HepG2 (cell line): ENCODE results near the gene NUP93. TPM values are rescaled to one million over a fixed set of nuclear protein-coding genes. Genes with fewer than 3 reads are reported as not detected.
"Not testable (repeated sequence)": the region's sequence is repeated elsewhere in the genome, so short reads cannot be mapped to it uniquely, and the experiment has no call there.

Experiments
- ATAC-seq: fragments of 200-7000 bp; cut with Tn5 transposase; 3 replicates; pipeline ENCODE4 v1.9.1; 2020; ENCODE audit warnings: mild to moderate bottlenecking, moderate library complexity
- BruUV-seq: library from RNA; stranded (reverse); fragments of 400-500 nt; replicated peaks from 2 replicates; lab custom pipeline; 2021; lab: Mats Ljungman, UMichigan
- CTCF ChIA-PET: fragments of 300-600 bp; formaldehyde crosslinking; extraction: SDS; loops from one replicate; lab custom pipeline; 2021; ENCODE audit warnings: low total read pairs, inconsistent platforms, low intra/inter-chr PET ratio; lab: Yijun Ruan, JAX
- POLR2A ChIA-PET: fragments of 350-600 bp; sonication (Branson Sonifier 250); formaldehyde crosslinking; loops from one replicate; lab custom pipeline; 2020; ENCODE audit warnings: antibody characterized with exemption, inconsistent platforms; lab: Yijun Ruan, JAX
- DNase-seq: peaks from one replicate; pipeline ENCODE4 v3.0.0-alpha.2; 2015; ENCODE audit warnings: low spot score
- FAIRE-seq: peaks from 3 replicates; lab custom pipeline; 2011; peaks lifted over from hg19 to GRCh38; lab: Jason Lieb, UNC
- H2AFZ ChIP-seq: one replicate; pipeline ENCODE4 v1.6.1; 2011; ENCODE audit warnings: low read length, inconsistent platforms
- H3K27ac ChIP-seq: fragments of 300-600 bp; 3 replicates; pipeline ENCODE4 v1.8.0; 2011; ENCODE audit warnings: mixed run types, mild to moderate bottlenecking, mixed read lengths, low read length, inconsistent platforms; ENCODE audit not compliant: insufficient read depth; ENCODE audit errors: extremely low read length
- H3K27me3 ChIP-seq, 2 experiments: fragments of 200-600 bp in 1 of 2; 2 replicates in 1 of 2; 3 replicates in 1 of 2; pipeline versions ENCODE4 v1.6.0 to v1.8.0; 2011; ENCODE audit warnings: low read length in 2 of 2, mild to moderate bottlenecking in 2 of 2, moderate library complexity in 2 of 2, inconsistent platforms in 1 of 2; ENCODE audit not compliant: insufficient read depth in 2 of 2, control insufficient read depth in 1 of 2
- H3K36me3 ChIP-seq, 2 experiments: fragments of 200-600 bp in 1 of 2; replicated peaks in 1 of 2; 2 replicates in 1 of 2; 3 replicates in 1 of 2; pipeline versions ENCODE4 v1.5.1 to v1.8.0; 2011; ENCODE audit warnings: low read length in 2 of 2, inconsistent platforms in 1 of 2; ENCODE audit not compliant: insufficient read depth in 2 of 2, control insufficient read depth in 1 of 2
- H3K4me1 ChIP-seq: 2 replicates; pipeline ENCODE4 v1.5.1; 2012; ENCODE audit warnings: low read length, inconsistent platforms; ENCODE audit not compliant: insufficient read depth
- H3K4me2 ChIP-seq: 2 replicates; pipeline ENCODE4 v1.6.0; 2011; ENCODE audit warnings: low read depth, low read length, inconsistent platforms
- H3K4me3 ChIP-seq, 3 experiments: fragments of 200-600 bp in 1 of 3; sonication (generic), shearing (Covaris generic) in 1 of 3; replicated peaks in 1 of 3; 2 replicates each; pipeline ENCODE4 v1.5.1; 2011 to 2016; ENCODE audit warnings: low read length in 3 of 3, inconsistent platforms in 2 of 3, low read depth in 2 of 3, mild to moderate bottlenecking in 2 of 3, control low read depth in 1 of 3, mixed read lengths in 1 of 3; ENCODE audit not compliant: insufficient read depth in 1 of 3
- H3K79me2 ChIP-seq: one replicate; pipeline ENCODE4 v1.6.1; 2011; ENCODE audit warnings: low read length, inconsistent platforms; ENCODE audit not compliant: insufficient read depth
- H3K9ac ChIP-seq: 2 replicates; pipeline ENCODE4 v1.6.0; 2011; ENCODE audit warnings: mild to moderate bottlenecking, low read depth, low read length, inconsistent platforms; ENCODE audit not compliant: insufficient read depth
- H3K9me3 ChIP-seq: 2 replicates; pipeline ENCODE4 v1.5.1; 2012; ENCODE audit warnings: mild to moderate bottlenecking, low read length
- H4K20me1 ChIP-seq: 2 replicates; pipeline ENCODE4 v1.6.0; 2011; ENCODE audit warnings: inconsistent platforms, mild to moderate bottlenecking, low read length, moderate library complexity; ENCODE audit not compliant: insufficient read depth
- ARID3A ChIP-seq: IDR thresholded peaks from 2 replicates; pipeline ENCODE4 v1.6.1; 2012; ENCODE audit warnings: low read depth, low read length, improper control_type of control experiment
- EP300 ChIP-seq, 3 experiments: sonication (generic) in 1 of 3; formaldehyde crosslinking in 1 of 3; IDR thresholded peaks; 2 replicates each; pipeline versions ENCODE4 v1.5.1 to v1.6.1; 2011 to 2020; ENCODE audit warnings: low read depth in 2 of 3, low read length in 2 of 3, borderline replicate concordance in 1 of 3, improper control_type of control experiment in 1 of 3, mild to moderate bottlenecking in 1 of 3, missing genetic modification reagents in 1 of 3, moderate library complexity in 1 of 3
- GLI4 ChIP-seq: sonication (generic); formaldehyde crosslinking; IDR thresholded peaks from 2 replicates; pipeline ENCODE4 v1.5.1; 2020; ENCODE audit warnings: missing genetic modification reagents, mild to moderate bottlenecking, moderate library complexity, borderline replicate concordance
- HMG20A ChIP-seq: IDR thresholded peaks from 2 replicates; pipeline ENCODE4 v1.6.1; 2016; ENCODE audit warnings: borderline replicate concordance
- MED1 ChIP-seq: sonication (generic); formaldehyde crosslinking; IDR thresholded peaks from 2 replicates; pipeline ENCODE4 v1.4.0; 2020; ENCODE audit warnings: missing genetic modification reagents
- NR2F1 ChIP-seq, 2 experiments: fragments of 450-650 bp in 1 of 2; formaldehyde crosslinking in 1 of 2; IDR thresholded peaks; 2 replicates each; pipeline versions ENCODE4 v1.5.0 to v1.6.1; 2016 to 2020; ENCODE audit warnings: mild to moderate bottlenecking in 1 of 2, missing compliant biosample characterization in 1 of 2, missing genetic modification reagents in 1 of 2, moderate library complexity in 1 of 2
- RXRB ChIP-seq: IDR thresholded peaks from 2 replicates; pipeline ENCODE4 v1.6.1; 2016; ENCODE audit warnings: borderline replicate concordance, missing genetic modification reagents, missing compliant biosample characterization
- ZNF3 ChIP-seq: IDR thresholded peaks from 2 replicates; pipeline ENCODE4 v1.7.0; 2017; ENCODE audit warnings: inconsistent platforms
- WGBS: methylation state at CpG from one replicate; pipeline ENCODE4 v1.1.6; 2017; ENCODE audit warnings: low lambda C conversion rate; 5-methylcytosine and 5-hydroxymethylcytosine counted together
- in situ Hi-C: cut with HindIII; loops from 2 replicates; pipeline ENCODE4 v1.10.0; 2017; ENCODE audit warnings: low pct_unique_long_range_greater_than_20kb; ENCODE audit not compliant: extremely low pct_ligation_motif_present
- intact Hi-C: fragments of 100-400 bp; cut with micrococcal nuclease; formaldehyde crosslinking; loops from one replicate; pipeline ENCODE4 v1.10.0; 2022; ENCODE audit not compliant: unreplicated experiment
- polyA plus RNA-seq, 8 experiments: library from polyadenylated mRNA; depleted of rRNA in 3 of 8; stranded (reverse) in 7 of 8; unstranded in 1 of 8; fragments of >200 nt; fragmentation: Illumina TruSeq in 4 of 8; extraction: Trizol in 4 of 8; gene quantifications; 2 replicates each; pipeline versions ENCODE4 v1.2.1 to v1.2.3, GENCODE V29; 2011 to 2016; ENCODE audit warnings: low read depth in 4 of 8, missing spikeins in 1 of 8, mixed read lengths in 1 of 8; ENCODE audit not compliant: insufficient read depth in 1 of 8
- total RNA-seq, 5 experiments: library from RNA; depleted of rRNA; stranded (reverse); fragments of >200 nt; fragmentation: Illumina TruSeq; extraction: Trizol; gene quantifications; 2 replicates each; pipeline ENCODE4 v1.2.3, GENCODE V29; 2016; ENCODE audit warnings: low read depth in 1 of 5

The NUP93 gene
- total and polyA plus RNA-seq, 2 of the 13 experiments (the other 11 are each of a cell fraction or from before 2014, with no cell fraction given) = 58.5 to 140 TPM

GRCh38 chr16:56807011-56807675 is 77.2 kb downstream of the NUP93 start (continued):
- TF ChIP-seq NR2F1 (CRISPR knock-in tag; IDR thresholded peaks at IDR 0.05) (no peak), EP300 (IDR thresholded peaks at IDR 0.05; ENCODE audit: low read depth in 2 of 2, low read length in 2 of 2) (peak in 1 of 2 experiments; percentile 13; a peak in 1 of 4 replicates), EP300 (CRISPR knock-in tag; IDR thresholded peaks at IDR 0.05; ENCODE audit: borderline replicate concordance) (no peak), ARID3A (peak; percentile 35; the same call in 1 of the 2 replicates), GLI4 (CRISPR knock-in tag) (no peak), ZNF3 (CRISPR knock-in tag) (0 out of 2 replicates have a peak, but pooled peaks have one; percentile 38), MED1 (peak; percentile 38), HMG20A (peak; percentile 28; the same call in 1 of the 2 replicates), RXRB (CRISPR knock-in tag) (peak; percentile 14; the same call in 1 of the 2 replicates)
- TF ChIP-seq, all 625 proteins: peak for 12

- peaks cover 4 to 19% of the 10 kb centered on the region in 2 experiments; a peak in 4 of 5 replicates for H3K36me3 ChIP-seq
- H3K27me3 ChIP-seq, CTCF ChIA-PET, H3K4me3 ChIP-seq, H3K9ac ChIP-seq, H3K79me2 ChIP-seq, H3K4me2 ChIP-seq, DNase-seq, H2AFZ ChIP-seq, ATAC-seq, intact Hi-C loops, H4K20me1 ChIP-seq, FAIRE-seq, BruUV-seq, H3K9me3 ChIP-seq, in situ Hi-C loops: not testable (repeated sequence)
- peak overlapping the region; percentile 53 for H3K27ac ChIP-seq
- WGBS = 98% methylated on average over 9 of the region's 9 CpGs
- peaks cover 40% of the 10 kb centered on the region for H3K4me1 ChIP-seq
- POLR2A ChIA-PET = interaction anchor here (1.0 to 1.5 kb wide), 3 partner anchors 10 to 44 kb away, joined by 3 to 4 read pairs (median 3); no protein-coding TSS in a partner anchor
Measured at GRCh38 chr16:56807676-56808067, 77.7 kb downstream of the NUP93 start.
